HG03039 (cell line): ENCODE measurements around the gene SCYL3.
A peak's percentile ranks its signal among the peaks of the same experiment; 100 is the strongest.

Experiments
- ATAC-seq: cut with Tn5 transposase; IDR thresholded peaks from one replicate; pipeline ENCODE4 v1.9.1; 2021; ENCODE audit warnings: mild to moderate bottlenecking, moderate library complexity; ENCODE audit not compliant: unreplicated experiment

Gene SCYL3

DNA sequence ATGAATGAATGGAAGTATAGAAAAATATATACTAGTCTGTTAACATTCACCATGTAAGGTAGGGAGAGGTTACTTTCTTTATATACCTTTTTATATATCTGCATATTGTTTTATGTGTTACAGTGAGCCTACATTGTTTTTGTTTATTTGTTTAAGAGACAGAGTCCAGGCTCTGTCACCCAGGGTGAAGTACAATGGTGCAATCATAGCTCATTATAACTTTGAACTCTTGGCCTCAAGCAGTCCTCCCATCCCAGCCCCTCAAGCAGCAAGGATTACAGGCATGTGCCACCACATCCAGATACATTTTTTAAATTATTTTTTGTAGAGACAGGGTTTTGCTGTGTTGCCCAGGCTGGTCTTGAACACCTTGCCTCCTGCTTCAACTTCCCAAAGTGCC lies 7.4 kb upstream of the SCYL3 start:
- ATAC-seq = no peak

DNA sequence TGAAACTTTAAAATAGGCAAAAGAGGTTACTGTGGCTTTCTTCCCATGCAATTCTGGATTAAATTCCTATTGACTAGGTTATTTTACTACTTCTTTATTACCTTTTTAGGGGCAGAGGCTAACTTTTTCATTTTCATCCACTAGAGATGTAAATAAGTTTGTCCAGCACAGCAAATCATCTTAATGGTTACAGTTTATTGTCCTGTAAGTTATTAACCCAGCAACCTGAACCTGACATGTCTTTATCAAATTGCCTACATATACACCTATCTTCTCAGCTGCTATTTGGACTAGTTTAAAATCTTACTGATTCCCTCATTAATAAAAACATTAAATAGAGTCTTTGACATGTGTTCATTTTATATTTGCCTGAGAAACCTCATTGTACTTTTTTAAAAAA lies 6.9 kb upstream of the SCYL3 start:
- no peak for ATAC-seq

DNA sequence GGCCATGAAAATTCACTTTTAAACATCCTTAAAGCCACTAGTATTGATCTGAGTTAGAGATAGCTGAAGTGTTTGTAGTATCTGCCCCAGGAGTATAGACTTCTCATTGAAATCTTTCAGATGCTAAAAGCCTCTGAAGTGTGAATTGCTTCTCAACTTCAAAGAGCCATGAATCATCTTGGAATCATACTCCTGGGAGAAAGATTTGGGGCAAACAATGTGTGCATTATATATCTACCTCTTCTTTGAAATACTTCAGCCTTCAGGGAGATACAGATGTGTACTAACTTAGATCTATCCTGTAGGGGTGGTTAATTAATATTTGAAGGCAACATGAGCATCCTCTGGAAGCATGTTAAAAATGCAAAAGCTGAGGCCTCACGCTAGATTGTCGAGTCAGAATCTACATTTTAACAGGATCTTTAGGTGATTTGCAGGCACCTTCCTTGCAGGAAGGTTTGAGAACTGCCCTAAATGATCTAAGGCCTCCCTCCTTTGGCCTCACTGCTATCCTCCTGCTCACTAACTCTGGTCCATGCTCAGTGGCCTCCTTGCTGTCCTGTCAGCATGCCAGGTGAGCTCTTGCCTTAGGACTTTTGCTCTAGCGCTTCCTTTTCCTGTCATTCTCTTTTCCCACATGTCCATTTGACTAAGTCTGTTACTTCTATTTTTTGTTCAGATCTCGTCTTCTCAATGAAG lies 6.0 kb upstream of the SCYL3 start:
- ATAC-seq = no peak

DNA sequence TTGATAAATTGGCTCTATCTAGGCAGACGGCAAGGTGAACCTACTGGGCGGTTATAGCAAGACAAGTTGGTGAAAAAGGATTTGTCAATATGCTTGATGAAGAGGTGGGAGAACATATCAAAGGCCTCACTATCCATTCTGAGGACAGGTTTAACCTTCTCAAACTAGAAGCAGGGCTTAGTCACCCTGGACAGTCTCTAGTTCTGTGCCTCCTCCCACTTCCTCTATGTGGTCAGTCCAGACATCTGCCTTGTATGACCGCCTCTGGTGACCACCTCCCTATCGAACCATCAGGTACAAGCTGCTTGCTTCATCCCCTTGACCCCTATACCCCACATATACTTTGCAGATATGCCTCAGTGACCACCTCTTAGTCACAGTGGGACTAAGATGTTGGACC lies 2.3 kb upstream of the SCYL3 start:
- no peak for ATAC-seq

DNA sequence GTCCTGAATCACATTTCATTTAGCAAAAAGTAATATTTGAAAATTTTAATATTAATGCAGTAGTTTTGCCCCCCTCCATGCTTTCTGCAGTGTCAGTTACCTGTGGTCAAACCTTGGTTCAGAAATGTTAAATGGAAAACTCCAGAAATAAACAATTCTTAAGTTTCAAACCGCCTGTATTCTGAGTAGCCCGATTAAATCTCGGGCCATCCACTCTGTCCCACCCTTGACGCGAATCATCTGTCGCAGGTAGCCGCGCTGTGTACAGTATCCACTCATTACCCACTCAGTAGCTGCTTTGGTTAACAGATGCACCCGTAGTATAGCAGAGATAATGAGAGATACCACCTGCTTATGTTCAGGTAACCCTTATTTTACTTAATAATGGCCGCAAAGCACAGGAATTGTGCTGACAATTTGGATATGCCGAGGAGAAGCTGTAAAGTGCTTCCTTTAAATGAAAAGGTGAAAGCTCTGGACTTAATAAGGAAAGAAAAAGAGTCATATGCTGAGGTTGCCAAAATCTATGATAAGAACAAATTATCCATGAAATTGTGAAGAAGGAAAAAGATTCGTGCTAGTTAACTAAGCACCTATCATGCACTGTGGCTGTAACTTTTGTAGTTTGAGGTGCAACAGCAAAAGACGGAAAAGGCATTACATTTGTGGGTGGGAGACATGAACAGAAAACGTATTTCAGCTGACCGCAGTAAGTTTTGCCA lies 889 bp upstream of the SCYL3 start:
- no peak for ATAC-seq

DNA sequence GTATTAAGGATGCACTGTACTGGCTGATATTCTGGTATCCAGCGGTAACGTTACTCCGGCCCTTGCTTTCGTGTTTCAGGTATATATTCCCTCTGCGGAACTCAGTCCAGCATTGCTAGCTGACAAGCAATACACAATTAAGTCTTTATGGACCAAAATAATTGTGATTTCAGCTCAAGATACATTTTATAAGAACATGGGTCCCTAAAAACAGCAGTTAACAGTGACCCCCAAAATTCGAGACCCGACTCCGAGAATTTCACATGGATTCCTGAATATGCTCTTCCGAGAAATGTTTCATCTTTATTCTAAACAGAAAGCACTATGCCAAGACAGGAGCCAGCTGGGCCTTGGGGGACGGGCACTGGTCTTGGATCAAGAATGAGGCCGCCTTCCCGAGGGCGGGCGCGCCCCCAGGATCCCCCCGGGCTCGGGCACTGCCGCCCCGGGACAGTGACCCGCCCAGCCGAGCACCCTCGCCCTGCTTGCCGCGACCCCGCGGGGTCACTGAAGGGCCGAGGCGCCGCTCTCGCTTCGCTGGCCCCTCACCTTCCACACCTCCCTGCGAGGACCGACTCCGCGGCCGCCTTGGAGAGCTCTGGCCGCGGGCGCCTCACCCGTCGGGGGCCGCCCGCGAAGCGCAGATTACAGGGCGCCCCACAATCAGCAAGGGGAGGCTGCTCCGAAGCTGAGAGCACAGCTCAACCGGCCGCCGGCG lies 610 bp downstream of the SCYL3 start:
- peak; percentile 13 for ATAC-seq

DNA sequence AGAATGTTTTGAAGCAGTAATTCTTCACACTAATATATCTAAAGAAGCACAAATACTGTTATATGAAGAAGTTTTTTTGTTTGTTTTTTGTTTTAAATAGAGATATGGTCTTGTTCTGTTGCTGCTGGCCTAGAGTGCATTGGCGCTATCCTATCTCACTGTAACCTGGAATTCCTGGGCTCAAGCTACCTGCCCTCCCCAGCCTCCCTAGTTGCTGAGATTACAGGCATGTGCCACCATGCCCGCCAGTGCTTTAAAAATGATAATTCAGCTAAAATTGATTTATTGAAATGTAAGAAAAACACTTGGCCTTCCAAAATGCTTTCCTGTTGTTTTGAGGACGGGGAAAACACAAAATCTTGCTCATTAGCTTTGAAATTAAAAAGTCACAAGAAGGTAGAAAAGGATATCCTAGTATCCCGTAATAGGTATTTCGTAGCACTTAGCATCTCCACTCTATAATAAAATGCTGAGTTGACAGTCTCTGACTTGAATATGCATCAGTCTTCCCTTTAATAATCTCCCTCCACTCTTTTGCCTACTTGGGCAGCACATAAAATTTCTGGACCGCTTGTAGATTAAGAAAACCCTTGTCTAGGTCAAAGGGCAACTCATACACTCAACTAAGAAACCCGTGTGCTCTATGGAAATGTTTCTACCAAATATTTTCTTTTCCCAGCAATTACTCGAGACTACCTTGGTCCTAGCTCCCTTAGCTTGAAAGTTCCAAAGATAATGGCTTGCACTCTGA lies 1.3 kb downstream of the SCYL3 start:
- ATAC-seq = no peak

DNA sequence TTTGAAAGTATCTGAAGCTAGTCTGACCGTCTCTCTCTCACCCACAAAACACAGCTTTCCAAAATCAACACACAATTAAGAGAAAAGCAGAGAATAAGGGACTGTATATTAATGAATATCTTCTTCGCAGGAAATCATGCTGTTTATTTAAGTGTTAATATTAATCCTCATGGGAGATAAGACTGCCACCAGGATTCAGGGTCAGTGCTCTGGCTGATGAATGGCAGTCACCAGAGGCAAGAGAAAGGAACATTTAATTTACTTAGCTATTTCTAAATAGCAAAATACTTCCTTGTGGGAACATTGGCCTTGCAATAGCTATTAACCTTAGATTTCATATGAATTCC lies 2.2 kb downstream of the SCYL3 start:
- ATAC-seq = no peak

DNA sequence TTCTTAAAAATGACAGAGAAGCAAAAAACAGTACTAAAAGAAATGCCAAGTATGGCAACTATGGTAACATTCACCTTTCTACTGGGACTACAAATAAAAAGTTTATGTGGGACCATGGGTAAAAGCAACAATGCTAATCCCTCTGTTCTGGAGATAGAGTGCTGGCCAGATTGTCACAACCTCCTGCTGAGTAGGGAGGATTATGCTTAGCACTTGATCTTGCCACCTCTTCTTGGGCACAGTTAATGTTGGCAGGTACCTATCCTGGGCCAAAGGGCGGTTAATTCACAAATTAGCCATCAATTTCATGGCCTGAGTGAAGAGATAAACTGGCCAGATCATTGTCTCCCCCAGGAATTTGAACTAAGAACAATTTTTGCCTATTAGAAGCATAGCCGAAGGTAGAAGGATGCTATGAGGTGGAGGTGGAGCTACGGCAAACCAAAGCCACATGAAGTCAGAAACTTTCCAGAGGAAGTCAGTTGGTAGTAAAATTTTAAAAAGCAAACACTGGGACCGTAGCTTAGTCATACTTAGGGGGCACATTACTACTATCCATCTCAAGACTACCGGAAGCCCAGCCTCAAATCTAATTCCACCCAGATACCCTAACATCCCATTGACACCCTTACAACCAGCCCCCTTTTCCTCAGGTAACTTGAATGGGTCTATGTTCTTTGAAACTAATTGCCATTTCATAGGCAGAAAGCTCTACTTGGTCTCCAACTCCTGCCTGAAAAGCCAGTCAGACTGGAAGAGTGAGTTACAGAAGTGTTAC lies 2.7 kb downstream of the SCYL3 start:
- no peak for ATAC-seq

DNA sequence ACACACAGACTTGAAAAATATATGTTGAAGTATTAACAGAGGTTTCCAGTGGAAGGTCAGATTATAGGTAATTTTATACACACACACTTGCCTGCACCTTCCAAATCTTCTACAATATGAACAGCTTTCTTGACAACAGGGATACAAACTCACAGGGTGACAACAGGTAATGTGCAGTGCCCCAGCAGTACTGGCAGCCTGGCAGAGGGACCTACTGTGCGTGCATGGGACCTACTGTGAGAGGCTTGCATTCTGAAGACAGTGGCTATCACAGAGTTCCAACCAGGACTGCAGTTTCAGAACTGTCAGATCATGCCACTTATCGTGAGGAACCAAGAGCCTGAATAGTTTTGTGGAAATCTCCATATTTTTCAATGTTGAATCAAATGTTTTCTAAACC lies 3.8 kb downstream of the SCYL3 start:
- ATAC-seq = no peak

DNA sequence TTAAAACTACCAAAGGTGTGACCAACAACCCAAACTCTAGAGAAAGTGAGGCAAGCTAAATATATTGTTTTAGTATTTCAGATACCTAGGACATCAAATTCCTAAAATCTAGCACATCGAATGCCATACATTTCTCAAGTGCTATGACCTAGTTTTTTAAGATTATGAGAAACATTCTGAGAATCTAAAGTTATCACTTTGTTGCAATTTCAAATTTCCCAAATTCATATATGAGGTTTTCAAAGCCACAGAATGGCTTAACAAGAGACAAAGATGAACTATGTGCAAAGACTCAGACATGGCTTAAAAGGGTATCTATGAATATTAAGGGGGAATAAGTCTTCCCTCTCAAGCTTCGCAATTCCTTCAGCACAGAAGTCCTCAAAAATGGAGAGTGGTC lies 6.8 kb downstream of the SCYL3 start:
- ATAC-seq = no peak

DNA sequence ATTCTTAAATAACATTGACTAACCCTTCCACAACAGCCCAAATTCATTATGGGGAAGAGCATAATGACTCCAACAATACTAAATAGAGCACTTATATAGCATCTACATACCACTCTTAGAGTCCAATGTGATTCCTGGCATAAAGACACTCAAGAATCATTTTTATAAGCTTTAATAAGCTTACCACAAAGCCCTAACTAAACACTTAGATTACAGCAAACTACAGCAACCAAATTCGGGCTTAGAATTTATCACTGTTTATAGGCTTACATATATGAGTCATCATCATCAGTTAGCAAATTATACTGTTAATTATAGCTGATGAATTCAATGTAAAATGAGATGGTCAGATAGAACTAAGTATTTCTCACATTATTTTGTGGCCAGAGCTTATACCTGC lies 7.3 kb downstream of the SCYL3 start:
- ATAC-seq = no peak

DNA sequence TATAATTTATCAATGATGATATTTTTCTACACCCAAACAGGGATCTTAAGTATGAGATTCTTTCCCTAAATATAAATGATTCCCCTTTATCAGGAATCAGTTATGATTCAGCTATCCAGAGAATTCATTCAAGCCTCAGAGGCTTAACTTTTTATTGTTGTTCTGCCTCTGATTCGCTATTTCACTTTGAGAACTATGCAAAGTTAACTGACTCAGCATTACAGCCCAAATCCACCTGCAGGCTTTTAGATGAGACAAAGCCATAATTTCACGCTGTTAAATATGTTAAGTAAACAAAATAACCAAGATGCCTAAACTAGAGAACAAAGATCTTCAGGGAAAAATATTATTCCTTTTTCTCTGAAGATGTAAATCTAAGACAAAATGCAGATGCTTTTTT lies 8.5 kb downstream of the SCYL3 start:
- ATAC-seq = no peak

DNA sequence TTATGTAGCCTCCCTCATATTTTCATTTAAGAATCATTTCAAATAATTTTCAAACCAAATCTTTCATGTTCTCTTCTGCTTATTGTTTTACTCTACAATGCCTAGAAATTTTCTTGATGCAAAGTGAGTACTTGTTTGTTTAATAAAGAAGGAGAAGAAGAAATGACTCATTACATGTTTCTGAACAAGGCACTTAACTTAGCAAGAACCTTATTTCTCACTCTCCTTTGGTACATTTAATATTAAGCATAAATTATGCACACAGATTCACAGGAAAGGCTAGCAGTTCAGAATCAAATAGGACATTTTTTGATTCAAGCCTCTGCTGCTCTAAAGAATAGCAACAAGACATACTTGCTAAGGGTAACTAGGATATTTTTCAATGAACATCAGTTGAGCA lies 9.1 kb downstream of the SCYL3 start:
- ATAC-seq = no peak

DNA sequence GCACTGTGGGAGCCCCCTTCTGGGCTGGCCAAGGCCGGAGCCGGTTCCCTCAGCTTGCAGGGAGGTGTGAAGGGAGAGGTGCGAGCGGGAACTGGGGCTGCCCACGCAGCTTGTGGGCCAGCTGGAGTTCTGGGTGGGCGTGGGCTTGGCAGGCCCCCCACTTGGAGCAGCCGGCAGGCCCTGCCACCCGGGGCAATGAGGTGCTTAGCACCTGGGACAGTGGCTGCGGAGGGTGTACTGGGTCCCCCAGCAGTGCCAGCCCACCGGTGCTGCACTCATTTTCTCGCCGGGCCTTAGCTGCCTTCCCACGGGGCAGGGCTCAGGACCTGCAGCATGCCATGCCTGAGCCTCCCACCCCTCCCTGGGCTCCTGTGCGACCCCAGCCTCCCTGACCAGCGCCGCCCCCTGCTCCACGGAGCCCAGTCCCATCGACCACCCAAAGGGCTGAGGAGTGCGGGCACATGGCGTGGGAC lies 11.6 kb downstream of the SCYL3 start:
- ATAC-seq = no peak

DNA sequence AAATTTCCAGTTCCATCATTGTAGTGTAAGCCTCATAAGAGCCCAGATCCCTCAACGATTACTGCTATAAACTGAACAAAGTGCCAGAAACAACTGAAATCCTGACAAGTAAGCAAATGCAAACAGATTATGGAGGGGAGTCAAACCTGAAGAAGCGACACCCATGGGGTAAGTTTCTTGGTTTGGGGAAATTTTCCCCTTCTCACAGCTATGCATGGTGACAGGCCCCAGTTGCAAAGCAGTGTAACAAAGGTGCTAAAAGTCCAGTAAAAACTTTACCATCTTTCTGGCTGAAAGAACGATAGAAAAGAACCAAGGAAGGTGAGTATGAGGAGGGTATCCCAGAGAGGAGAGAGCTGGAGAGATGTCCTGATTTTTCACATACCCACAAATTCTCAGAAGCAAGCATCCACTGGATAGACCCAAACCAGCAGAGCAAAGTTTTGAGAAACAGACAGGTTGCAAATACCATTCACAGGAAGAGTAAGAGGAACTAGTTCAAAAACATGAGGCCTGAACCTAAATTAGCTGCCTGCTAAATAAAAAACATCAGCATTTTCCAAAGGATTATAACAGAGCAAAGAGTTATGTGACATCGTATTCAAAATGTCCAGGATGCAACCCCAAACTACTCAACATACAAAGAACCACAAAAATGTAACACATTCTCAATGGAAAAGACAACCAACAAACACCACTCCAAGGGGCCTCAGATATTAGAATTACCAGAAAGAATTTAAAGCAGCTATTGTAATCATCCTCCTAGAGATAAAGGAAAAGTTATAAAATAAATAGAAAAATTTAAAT lies 14.5 kb downstream of the SCYL3 start:
- ATAC-seq = no peak

DNA sequence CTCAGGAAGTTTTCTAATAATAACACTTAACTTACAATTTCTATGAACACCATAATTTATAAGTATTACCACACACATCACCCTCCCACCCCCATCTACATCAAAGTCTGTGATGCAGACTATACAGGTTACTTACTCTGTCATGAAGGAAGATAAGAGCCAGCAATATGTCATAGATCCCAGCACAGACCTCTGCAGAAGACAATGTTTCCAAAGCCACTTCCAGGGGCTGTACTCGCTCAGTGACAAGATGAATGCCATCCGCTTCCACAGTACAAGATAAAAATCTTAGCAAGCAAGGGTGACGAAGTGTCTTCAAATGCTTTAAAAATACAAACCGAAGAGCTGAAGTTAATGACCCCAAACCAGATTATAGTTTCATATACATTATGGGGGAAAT lies 15.2 kb downstream of the SCYL3 start:
- ATAC-seq = no peak

DNA sequence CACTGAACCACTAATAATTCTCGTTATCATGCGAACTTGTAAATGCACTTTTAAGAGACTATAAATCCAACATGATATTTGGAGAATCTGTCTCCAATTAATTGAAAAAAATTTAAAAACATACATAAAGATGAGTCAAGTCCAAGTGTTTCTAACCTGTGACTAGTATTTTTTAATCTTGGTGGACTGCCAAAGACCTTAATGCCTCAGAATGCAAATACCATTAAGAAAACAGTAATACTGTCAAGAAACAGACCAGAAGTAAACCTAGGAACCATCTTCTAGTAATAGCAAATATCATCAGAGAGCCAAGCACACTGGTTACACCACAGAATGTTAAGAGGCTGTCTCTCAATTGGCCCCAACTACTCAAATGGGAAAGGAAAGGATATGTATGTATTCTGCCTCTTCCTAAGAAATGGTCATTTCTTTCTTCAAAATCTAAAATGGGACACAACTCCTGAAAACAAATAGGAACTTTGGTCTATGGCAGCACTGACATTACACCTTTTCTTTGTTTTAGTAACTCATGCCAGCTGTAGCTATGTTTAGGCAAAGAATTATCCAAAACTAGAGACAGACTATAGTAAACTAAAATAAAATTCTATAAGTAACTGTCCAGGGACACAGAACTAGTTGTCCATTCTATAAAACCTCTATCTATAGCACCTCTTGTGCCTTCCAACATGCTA lies 15.8 kb downstream of the SCYL3 start:
- ATAC-seq = no peak

DNA sequence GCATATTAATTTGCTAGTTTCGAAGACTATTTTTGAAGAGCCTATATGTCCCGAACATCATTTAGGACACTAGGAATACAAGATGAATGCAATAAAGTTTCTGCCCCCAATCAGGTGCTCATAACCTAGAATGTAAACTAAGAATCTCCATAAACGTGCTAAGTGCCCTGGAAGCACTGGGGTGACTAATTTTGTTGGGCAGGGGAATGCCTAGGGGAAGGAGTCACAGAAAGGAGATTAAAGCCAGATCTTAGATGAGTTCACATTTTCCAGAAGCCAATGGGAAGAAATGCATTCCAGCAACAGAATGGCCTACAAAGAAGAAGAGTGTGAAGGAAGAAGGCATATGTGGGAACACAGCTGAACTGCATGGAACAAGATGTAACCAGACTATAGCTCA lies 19.5 kb downstream of the SCYL3 start:
- ATAC-seq = no peak
